UCSD-AML1 (cell line): Measurements from ENCODE around the gene DDX59.

Source experiments
- DNase-seq: peaks from one replicate; lab custom pipeline; 2025; ENCODE audit not compliant: unreplicated experiment; lab: John Stamatoyannopoulos, UW

DDX59 gene

GRCh38 chr1:200671235-200671786, 1.6 kb upstream of the DDX59 start:
- DNase-seq, result no peak

GRCh38 chr1:200670242-200671118, 773 bp upstream of the DDX59 start:
- DNase-seq, result no peak

- DNase-seq, result no peak
Observed at GRCh38 chr1:200668514-200669313, 993 bp downstream of the DDX59 start.

GRCh38 chr1:200666309-200666708, 3.4 kb downstream of the DDX59 start:
- no peak for DNase-seq

GRCh38 chr1:200665861-200666260, 3.8 kb downstream of the DDX59 start:
- no peak for DNase-seq

GRCh38 chr1:200660719-200661118, 9.0 kb downstream of the DDX59 start:
- no peak for DNase-seq

- no peak for DNase-seq
Observed at GRCh38 chr1:200659269-200659668, 10.4 kb downstream of the DDX59 start.

- DNase-seq, result no peak
Observed at GRCh38 chr1:200658037-200658818, 11.5 kb downstream of the DDX59 start.

- DNase-seq, result no peak
Observed at GRCh38 chr1:200654660-200655059, 15.0 kb downstream of the DDX59 start.

GRCh38 chr1:200653022-200653462, 16.7 kb downstream of the DDX59 start:
- no peak for DNase-seq

- DNase-seq, result no peak
Observed at GRCh38 chr1:200652378-200652777, 17.3 kb downstream of the DDX59 start.

GRCh38 chr1:200646515-200646914, 23.2 kb downstream of the DDX59 start:
- DNase-seq, result no peak

GRCh38 chr1:200644021-200644420, 25.7 kb downstream of the DDX59 start:
- no peak for DNase-seq

- DNase-seq, result peak; percentile 34
Observed at GRCh38 chr1:200642481-200642880, 27.2 kb downstream of the DDX59 start.

GRCh38 chr1:200640963-200641401, 28.7 kb downstream of the DDX59 start:
- no peak for DNase-seq

- no peak for DNase-seq
Observed at GRCh38 chr1:200640373-200640962, 29.2 kb downstream of the DDX59 start.

GRCh38 chr1:200638073-200638472, 31.6 kb downstream of the DDX59 start:
- DNase-seq, result no peak

GRCh38 chr1:200636681-200637080, 33.0 kb downstream of the DDX59 start:
- no peak for DNase-seq

GRCh38 chr1:200634261-200635122, 35.2 kb downstream of the DDX59 start:
- no peak for DNase-seq

- DNase-seq, result no peak
Observed at GRCh38 chr1:200631375-200631774, 38.3 kb downstream of the DDX59 start.
